Calu3 (cell line): Measurements from ENCODE around the gene KHDRBS2. TPM values are rescaled to one million over a fixed set of nuclear protein-coding genes. Genes with fewer than 3 reads are reported as not detected.

Source experiments
- BruUV-seq: library from RNA; stranded (reverse); fragments of 400-500 nt; replicated peaks from 2 replicates; lab custom pipeline; 2021; lab: Mats Ljungman, UMichigan
- CTCF ChIA-PET: fragments of 300-600 bp; sonication (Branson Sonifier 250); formaldehyde crosslinking; loops from one replicate; lab custom pipeline; 2022; ENCODE audit warnings: antibody characterized with exemption; lab: Charles Lee
- DNase-seq: peaks from one replicate; pipeline ENCODE4 v3.0.0; 2022
- H3K27ac Mint-ChIP-seq: one replicate; pipeline ENCODE4 v1.8.0; 2022; ENCODE audit warnings: mixed read lengths; ENCODE audit not compliant: unreplicated experiment
- H3K27me3 Mint-ChIP-seq: one replicate; pipeline ENCODE4 v1.8.0; 2022; ENCODE audit warnings: mixed read lengths; ENCODE audit not compliant: unreplicated experiment
- H3K36me3 Mint-ChIP-seq: one replicate; pipeline ENCODE4 v1.8.0; 2022; ENCODE audit warnings: mild to moderate bottlenecking, moderate library complexity, mixed read lengths; ENCODE audit not compliant: insufficient read depth, unreplicated experiment
- H3K4me1 Mint-ChIP-seq: one replicate; pipeline ENCODE4 v1.8.0; 2022; ENCODE audit warnings: mild to moderate bottlenecking, low read depth, mixed read lengths; ENCODE audit not compliant: unreplicated experiment
- H3K4me3 Mint-ChIP-seq: one replicate; pipeline ENCODE4 v1.8.0; 2022; ENCODE audit warnings: mild to moderate bottlenecking, low read depth, moderate library complexity, mixed read lengths; ENCODE audit not compliant: unreplicated experiment
- H3K9me3 Mint-ChIP-seq: one replicate; pipeline ENCODE4 v1.8.0; 2022; ENCODE audit warnings: low read depth, mixed read lengths; ENCODE audit not compliant: unreplicated experiment
- CTCF ChIP-seq: fragments of 200-600 bp; IDR thresholded peaks from one replicate; pipeline ENCODE4 v1.8.0; 2022; ENCODE audit warnings: antibody characterized with exemption; ENCODE audit not compliant: unreplicated experiment
- intact Hi-C: fragments of 100-400 bp; cut with micrococcal nuclease; formaldehyde crosslinking; loops from one replicate; pipeline ENCODE4 v1.10.0; 2022; ENCODE audit not compliant: unreplicated experiment
- total RNA-seq: library from RNA; stranded (reverse); gene quantifications from 2 replicates; pipeline ENCODE4 v1.2.3, GENCODE V29; 2022

The KHDRBS2 gene
- total RNA-seq, 1 experiment from 2014 or later: not detected

- Mint-ChIP-seq H3K9me3 (peaks cover 15% of the 10 kb centered on the region), H3K27ac (no peak overlapping the region), H3K4me3 (no peak overlapping the region), H3K27me3 (no peaks in the 10 kb centered on the region), H3K4me1 (no peaks in the 10 kb centered on the region), H3K36me3 (no peaks in the 10 kb centered on the region)
- no TSS peak for BruUV-seq
- TF ChIP-seq CTCF: no peak
- intact Hi-C loops: no loop called here
- no peak for DNase-seq
- CTCF ChIA-PET: no interaction called here
These were observed 123.2 kb downstream of the KHDRBS2 start for GRCh38 chr6:62162858-62163257.

GRCh38 chr6:62152796-62153195 is 133.2 kb downstream of the KHDRBS2 start:
- Mint-ChIP-seq H3K4me1 (no peaks in the 10 kb centered on the region), H3K9me3 (peaks cover 5% of the 10 kb centered on the region), H3K36me3 (no peaks in the 10 kb centered on the region), H3K27ac (no peak overlapping the region), H3K4me3 (no peak overlapping the region), H3K27me3 (no peaks in the 10 kb centered on the region)
- CTCF ChIA-PET: no interaction called here
- BruUV-seq: no TSS peak
- intact Hi-C loops: no loop called here
- no peak for DNase-seq
- no peak for TF ChIP-seq CTCF

DNA sequence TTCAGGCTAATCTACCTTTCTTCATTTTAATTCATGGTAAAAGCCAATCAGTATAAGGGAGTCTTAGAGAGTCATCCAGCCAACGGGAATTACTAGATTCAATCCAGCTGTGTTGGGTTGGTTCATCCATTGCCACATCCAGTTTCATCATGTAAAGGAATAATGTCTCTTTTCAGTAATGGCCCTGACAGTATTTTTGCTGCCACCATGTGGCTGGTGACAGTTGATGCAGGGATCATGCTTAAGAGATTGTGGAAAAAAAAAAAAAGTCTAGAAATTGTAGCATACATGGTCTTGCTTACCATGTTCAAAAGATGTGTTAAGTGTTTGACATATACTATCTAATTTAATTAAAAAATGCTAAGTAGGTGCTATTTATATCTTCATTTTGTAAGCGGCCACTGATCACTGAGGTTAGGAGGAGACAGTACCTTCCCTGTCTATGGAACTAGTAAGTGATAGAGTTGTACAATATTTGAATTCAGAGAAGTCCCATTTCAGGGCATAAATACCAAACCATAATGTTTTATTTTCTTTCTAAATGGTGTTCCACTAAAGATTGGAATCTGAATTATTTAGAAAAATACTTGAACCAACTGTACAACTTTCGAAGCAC is 135.9 kb downstream of the KHDRBS2 start:
- intact Hi-C loops: loop anchor here (1.0 kb wide), 1 partner anchor 341 kb away; no protein-coding TSS in a partner anchor
- CTCF ChIA-PET: no interaction called here
- H3K4me3 Mint-ChIP-seq: no peak overlapping the region
- peaks cover 4% of the 10 kb centered on the region for H3K9me3 Mint-ChIP-seq
- peak; percentile 21 for DNase-seq
- no peak overlapping the region for H3K27ac Mint-ChIP-seq
- BruUV-seq: no TSS peak
- no peaks in the 10 kb centered on the region for H3K36me3 Mint-ChIP-seq
- TF ChIP-seq CTCF: peak; percentile 26
- H3K4me1 Mint-ChIP-seq: no peaks in the 10 kb centered on the region
- H3K27me3 Mint-ChIP-seq: no peaks in the 10 kb centered on the region

DNA sequence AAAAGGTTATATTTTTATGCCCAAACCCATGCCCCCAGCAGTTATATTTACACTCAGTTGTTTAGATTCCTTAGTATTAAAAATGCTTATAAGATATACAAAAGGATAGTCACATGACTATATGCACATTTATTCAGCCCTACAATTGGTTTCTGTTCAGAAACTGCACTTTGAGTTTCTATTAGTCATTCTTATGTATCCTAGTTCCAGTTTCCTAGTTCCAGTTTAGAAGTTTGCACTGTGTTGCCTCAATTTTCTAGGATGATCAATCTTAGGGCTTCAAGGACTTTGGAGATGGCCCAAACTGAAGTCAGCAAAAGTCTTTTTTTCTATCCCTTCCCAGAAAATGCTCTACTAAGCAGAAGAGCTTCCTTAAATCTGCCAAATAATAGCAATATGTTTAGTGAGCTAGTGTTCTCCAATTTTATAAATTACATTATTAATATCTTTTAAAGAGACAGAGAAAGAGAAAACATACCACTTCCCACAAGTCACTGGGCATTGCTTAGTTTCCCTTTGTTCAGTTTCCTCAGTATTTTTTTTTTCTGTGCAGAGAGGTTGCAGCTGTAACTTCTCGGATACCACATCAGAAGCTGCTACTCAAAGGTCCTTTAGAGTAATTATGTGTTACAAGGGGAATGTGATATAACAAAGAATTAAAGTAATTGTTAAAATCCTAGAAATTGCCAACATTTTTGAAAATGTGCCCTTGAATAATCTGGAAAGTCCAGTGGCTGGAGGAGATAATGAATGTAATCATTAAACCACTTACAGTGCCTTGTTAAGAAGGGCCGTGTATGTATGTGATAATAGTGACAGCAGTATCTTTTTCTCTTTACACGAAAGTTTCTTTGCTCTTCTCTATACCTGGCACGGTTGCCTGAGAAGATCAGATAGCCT is 138.8 kb downstream of the KHDRBS2 start:
- Mint-ChIP-seq H3K27ac (no peak overlapping the region), H3K4me1 (no peaks in the 10 kb centered on the region), H3K9me3 (peaks cover 5% of the 10 kb centered on the region), H3K36me3 (no peaks in the 10 kb centered on the region), H3K4me3 (no peak overlapping the region), H3K27me3 (no peaks in the 10 kb centered on the region)
- BruUV-seq: no TSS peak
- DNase-seq: no peak
- intact Hi-C loops: no loop called here
- CTCF ChIA-PET: interaction anchor here (0.6 kb wide), 1 partner anchor 38 kb away, joined by 3 read pairs; no protein-coding TSS in a partner anchor
- TF ChIP-seq CTCF: no peak
